Vagina (tissue), 2 donors: ENCODE data around the gene SNAP47. TPM values are rescaled to one million over a fixed set of nuclear protein-coding genes. Genes with fewer than 3 reads are reported as not detected.

Experiments used
- DNase-seq, 2 donors: peaks; one replicate each; pipeline ENCODE4 v3.0.0-alpha.2; 2017; ENCODE audit errors: extremely low spot score in 2 of 2
- H3K27ac ChIP-seq: fragments of 200-600 bp; sonication (generic); one replicate; pipeline ENCODE4 v1.5.1; 2019
- H3K27me3 ChIP-seq: fragments of 200-600 bp; sonication (generic); one replicate; pipeline ENCODE4 v1.5.1; 2019
- H3K36me3 ChIP-seq, 2 donors: fragments of 200-600 bp; sonication (generic); one replicate each; pipeline ENCODE4 v1.5.1; 2017 to 2019
- H3K4me1 ChIP-seq: fragments of 200-600 bp; sonication (generic); one replicate; pipeline ENCODE4 v1.5.1; 2019
- H3K4me3 ChIP-seq, 2 donors: fragments of 200-600 bp; sonication (generic); 1 replicate in 1 of 2; 2 replicates in 1 of 2; pipeline ENCODE4 v1.5.1; 2016 to 2019
- H3K9me3 ChIP-seq: fragments of 200-600 bp; sonication (generic); one replicate; pipeline ENCODE4 v1.5.1; 2019
- POLR2A ChIP-seq, 2 donors: fragments of 450-650 bp; IDR thresholded peaks; one replicate each; pipeline ENCODE4 v1.6.1; 2017; ENCODE audit warnings: antibody characterized with exemption in 2 of 2, mild to moderate bottlenecking in 2 of 2, moderate library complexity in 2 of 2
- POLR2AphosphoS5 ChIP-seq, 2 donors: sonication (generic); formaldehyde crosslinking; IDR thresholded peaks; one replicate each; pipeline ENCODE4 v1.9.0; 2017; ENCODE audit warnings: antibody characterized with exemption in 2 of 2, mild to moderate bottlenecking in 2 of 2, low read depth in 1 of 2; ENCODE audit not compliant: insufficient read depth in 1 of 2
- intact Hi-C: fragments of 100-400 bp; cut with DNase I; formaldehyde crosslinking; loops from one replicate; pipeline ENCODE4 v1.15.1; 2023
- total RNA-seq: library from RNA; depleted of rRNA; stranded (reverse); fragments of >200 nt; gene quantifications from one replicate; pipeline ENCODE4 v1.2.3, GENCODE V29; 2016
- TF ChIP-seq, protein P1 (sequence below), 3 experiments: fragments of 450-650 bp in 2 of 3; fragments of 200-600 bp in 1 of 3; sonication (generic) in 1 of 3; IDR thresholded peaks; one replicate each; pipeline ENCODE4 v1.5.1; 2017 to 2019; ENCODE audit warnings: antibody characterized with exemption in 3 of 3, mild to moderate bottlenecking in 2 of 3, moderate library complexity in 2 of 3

Gene SNAP47
- total RNA-seq, 1 donor from 2014 or later, result 28.7 TPM

DNA sequence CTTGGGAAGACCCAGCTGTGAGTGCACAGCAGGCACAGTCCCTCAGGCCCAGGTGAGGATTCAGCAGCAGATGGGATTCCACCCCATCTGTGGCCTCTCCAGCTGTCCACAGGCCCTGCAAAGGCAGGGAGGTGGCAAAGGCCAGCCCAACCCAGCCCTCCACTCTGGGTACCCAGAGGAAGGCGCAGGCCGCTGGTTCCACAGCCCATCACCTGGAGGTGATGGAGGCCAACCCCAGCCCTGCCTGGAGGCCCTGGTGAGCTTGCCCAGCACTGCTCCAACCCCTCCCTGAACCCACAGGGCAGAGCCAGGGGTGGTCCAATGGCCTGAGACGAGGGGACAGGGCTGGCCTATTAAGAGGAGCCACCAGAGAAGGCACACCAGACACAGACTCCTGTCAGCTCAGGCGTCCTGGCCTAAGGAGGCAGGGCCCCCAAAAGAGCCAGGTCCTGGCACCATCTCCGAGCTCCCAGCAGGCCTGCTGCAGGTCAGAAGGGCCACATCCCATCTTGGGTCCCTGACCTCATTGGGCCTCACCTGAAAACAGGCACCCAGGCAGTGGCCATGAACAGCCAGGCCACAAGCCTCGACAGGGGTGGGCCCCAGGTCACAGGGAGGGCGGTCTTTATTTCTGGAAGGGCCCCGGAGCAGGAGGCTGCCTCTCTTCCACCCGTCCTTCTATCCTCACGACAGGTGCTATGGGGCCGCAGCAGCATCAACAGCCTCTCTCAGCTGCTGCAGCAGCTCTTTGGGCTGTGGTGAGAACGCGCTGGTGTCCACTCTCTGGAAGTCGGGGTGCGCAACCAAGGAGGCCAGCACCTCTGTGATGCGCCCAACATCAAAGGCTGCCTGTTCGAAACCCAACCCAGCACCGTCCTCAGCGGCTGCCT lies 3.3 kb upstream of the SNAP47 start:
- no peaks in the 10 kb centered on the region for H3K9me3 ChIP-seq
- peaks cover 61% of the 10 kb centered on the region for H3K4me1 ChIP-seq
- H3K27ac ChIP-seq, result no peak overlapping the region
- peaks cover 0 to 7% of the 10 kb centered on the region in 2 donors for H3K36me3 ChIP-seq
- H3K4me3 ChIP-seq, result no peak overlapping the region
- H3K27me3 ChIP-seq, result no peaks in the 10 kb centered on the region
- intact Hi-C loops, result loop anchor here (10.0 kb wide), 1 partner anchor 353 kb away; the partner anchor contains the start of gene ARF1
- TF ChIP-seq POLR2AphosphoS5 (IDR thresholded peaks at IDR 0.05; ENCODE audit: insufficient read depth in 1 of 2, low read depth in 1 of 2) (no peak), POLR2A (IDR thresholded peaks at IDR 0.05) (no peak)
- TF ChIP-seq, protein P1, sequence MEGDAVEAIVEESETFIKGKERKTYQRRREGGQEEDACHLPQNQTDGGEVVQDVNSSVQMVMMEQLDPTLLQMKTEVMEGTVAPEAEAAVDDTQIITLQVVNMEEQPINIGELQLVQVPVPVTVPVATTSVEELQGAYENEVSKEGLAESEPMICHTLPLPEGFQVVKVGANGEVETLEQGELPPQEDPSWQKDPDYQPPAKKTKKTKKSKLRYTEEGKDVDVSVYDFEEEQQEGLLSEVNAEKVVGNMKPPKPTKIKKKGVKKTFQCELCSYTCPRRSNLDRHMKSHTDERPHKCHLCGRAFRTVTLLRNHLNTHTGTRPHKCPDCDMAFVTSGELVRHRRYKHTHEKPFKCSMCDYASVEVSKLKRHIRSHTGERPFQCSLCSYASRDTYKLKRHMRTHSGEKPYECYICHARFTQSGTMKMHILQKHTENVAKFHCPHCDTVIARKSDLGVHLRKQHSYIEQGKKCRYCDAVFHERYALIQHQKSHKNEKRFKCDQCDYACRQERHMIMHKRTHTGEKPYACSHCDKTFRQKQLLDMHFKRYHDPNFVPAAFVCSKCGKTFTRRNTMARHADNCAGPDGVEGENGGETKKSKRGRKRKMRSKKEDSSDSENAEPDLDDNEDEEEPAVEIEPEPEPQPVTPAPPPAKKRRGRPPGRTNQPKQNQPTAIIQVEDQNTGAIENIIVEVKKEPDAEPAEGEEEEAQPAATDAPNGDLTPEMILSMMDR (IDR thresholded peaks at IDR 0.05), result no peak
- no peak for DNase-seq

DNA sequence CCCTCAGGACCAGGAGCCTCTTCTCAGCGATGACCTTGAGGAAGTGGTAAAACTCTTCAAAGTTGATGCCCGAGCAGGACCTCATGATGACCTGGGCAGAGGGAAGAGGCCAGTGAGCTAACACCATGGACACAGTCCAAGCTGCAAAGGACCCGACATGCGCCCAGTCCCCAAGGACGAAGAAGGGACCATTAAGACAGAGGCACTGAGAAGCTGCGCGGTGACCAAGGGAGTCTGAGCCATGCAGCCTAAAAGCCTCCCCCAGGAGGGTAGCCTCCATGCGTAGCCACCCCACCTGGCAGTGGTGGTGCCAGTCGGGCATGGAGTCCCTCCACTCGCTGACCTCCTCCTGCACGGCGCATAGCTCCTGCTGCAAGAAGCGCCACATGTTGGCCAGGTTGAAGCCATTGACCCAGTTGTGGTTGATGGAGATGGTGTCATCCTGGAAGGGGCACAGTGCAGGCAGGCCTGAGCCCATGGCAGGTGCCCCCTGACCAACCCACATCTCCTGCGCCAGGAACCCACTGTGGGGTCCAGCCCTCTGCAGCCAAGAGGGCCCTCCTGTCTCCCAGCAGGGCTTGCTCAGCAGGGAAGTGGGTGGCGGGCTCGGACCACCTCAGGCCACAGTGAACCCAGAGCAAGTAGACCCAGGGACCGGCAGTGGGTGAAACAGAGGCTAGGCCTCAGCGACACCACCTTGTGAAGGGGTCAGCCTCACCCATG lies 2.5 kb upstream of the SNAP47 start:
- peaks cover 59% of the 10 kb centered on the region for H3K4me1 ChIP-seq
- TF ChIP-seq POLR2A (IDR thresholded peaks at IDR 0.05) (no peak), POLR2AphosphoS5 (IDR thresholded peaks at IDR 0.05; ENCODE audit: insufficient read depth in 1 of 2, low read depth in 1 of 2) (no peak)
- TF ChIP-seq, protein P1 (IDR thresholded peaks at IDR 0.05), result no peak
- no peak for DNase-seq
- no peak overlapping the region for H3K27ac ChIP-seq
- intact Hi-C loops, result loop anchor here (10.0 kb wide), 1 partner anchor 352 kb away; the partner anchor contains the start of gene ARF1
- no peaks in the 10 kb centered on the region for H3K9me3 ChIP-seq
- no peaks in the 10 kb centered on the region for H3K27me3 ChIP-seq
- H3K4me3 ChIP-seq, result no peak overlapping the region
- H3K36me3 ChIP-seq, result peaks cover 0 to 7% of the 10 kb centered on the region in 2 donors

DNA sequence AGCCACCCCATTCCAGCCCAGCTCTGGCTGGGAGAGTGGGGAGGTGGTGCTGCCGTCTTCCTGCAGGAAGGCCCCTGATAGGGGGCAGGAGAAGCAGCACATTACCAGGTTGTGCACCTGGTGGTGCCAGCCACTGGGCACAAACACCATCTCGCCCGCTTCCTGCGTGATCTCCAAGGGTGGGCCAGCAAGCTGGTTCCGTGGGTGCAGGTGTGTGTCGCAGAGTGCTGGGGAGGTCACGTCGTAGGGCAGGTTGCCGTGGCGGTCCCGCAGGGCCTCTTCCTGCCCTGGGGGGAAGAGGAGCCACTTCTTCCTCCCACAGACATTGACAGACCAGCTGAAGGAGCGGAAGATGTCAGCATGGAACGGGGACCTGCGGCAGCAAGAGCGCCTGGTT lies 1.9 kb upstream of the SNAP47 start:
- DNase-seq, result no peak
- TF ChIP-seq POLR2AphosphoS5 (IDR thresholded peaks at IDR 0.05; ENCODE audit: insufficient read depth in 1 of 2, low read depth in 1 of 2), result no peak
- TF ChIP-seq, protein P1 (IDR thresholded peaks at IDR 0.05), result no peak
- no peak for TF ChIP-seq POLR2A (IDR thresholded peaks at IDR 0.05)
- peaks cover 54% of the 10 kb centered on the region for H3K4me1 ChIP-seq
- no peak overlapping the region for H3K4me3 ChIP-seq
- no peaks in the 10 kb centered on the region for H3K27me3 ChIP-seq
- H3K27ac ChIP-seq, result no peak overlapping the region
- H3K36me3 ChIP-seq, result peaks cover 0 to 7% of the 10 kb centered on the region in 2 donors
- intact Hi-C loops, result loop anchor here (10.0 kb wide), 1 partner anchor 351 kb away; the partner anchor contains the start of gene ARF1
- H3K9me3 ChIP-seq, result no peaks in the 10 kb centered on the region

DNA sequence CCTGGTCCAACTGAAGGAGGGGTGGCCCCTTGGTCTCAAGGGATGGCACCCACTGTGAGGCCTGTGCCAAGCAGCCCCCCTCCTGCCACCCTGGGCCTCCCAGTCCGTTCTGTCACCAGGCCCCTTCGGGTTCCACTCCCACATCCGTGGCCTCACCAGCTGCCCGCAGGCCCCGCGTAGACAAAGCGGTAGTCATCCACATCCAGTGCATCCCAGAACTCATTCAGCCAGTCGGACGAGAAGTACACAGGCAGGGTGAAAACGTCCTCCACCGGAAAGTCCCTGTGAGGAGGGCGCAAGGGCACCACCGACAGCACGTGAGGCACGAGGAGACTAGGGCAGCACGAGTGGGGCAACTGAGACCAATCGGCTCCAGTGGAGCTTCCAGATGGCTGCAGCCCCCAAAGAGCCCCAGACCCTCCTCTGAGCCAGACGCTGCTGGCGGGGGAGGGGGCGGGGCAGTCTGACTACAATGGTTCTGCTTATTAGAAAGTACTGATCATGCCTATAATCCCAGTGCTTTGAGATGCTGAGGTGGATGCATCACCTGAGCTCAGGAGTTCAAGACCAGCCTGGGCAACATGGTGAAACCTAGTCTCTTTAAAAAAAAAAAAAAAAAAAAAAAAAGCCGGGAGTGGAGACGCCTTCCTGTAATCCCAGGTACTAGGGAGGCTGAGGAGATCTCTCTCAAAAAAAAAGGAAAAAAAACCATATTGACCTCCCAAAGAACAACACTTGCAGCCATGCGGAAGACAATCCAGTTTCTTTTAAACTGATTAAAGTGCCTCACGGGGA lies 1.3 kb upstream of the SNAP47 start:
- Histone ChIP-seq H3K4me3 (peak overlapping the region; percentile 91 to 92), H3K4me1 (peaks cover 49% of the 10 kb centered on the region), H3K27me3 (no peaks in the 10 kb centered on the region), H3K9me3 (no peaks in the 10 kb centered on the region), H3K27ac (peak overlapping the region; percentile 92), H3K36me3 (peaks cover 0 to 7% of the 10 kb centered on the region in 2 donors)
- DNase-seq, result peak in 1 of 2 donors; percentile 83
- TF ChIP-seq POLR2AphosphoS5 (IDR thresholded peaks at IDR 0.05; ENCODE audit: insufficient read depth in 1 of 2, low read depth in 1 of 2) (no peak), POLR2A (IDR thresholded peaks at IDR 0.05) (no peak)
- TF ChIP-seq, protein P1 (IDR thresholded peaks at IDR 0.05), result no peak
- intact Hi-C loops, result loop anchor here (10.0 kb wide), 1 partner anchor 351 kb away; the partner anchor contains the start of gene ARF1
